OCI-LY1 (cell line): ENCODE data around the gene AP3D1.

Experiments used
- H2AFZ ChIP-seq: fragments of 200-600 bp; sonication (generic), shearing (Covaris generic); 2 replicates; pipeline ENCODE4 v1.6.0; 2014; ENCODE audit warnings: antibody characterized with exemption, mild to moderate bottlenecking, low read length
- H3F3A ChIP-seq: fragments of 200-600 bp; sonication (generic), shearing (Covaris generic); 2 replicates; pipeline ENCODE4 v1.6.0; 2014; ENCODE audit warnings: mild to moderate bottlenecking, antibody characterized with exemption, low read length, moderate library complexity; ENCODE audit not compliant: insufficient read depth
- H3K27ac ChIP-seq: fragments of 200-600 bp; sonication (generic); 2 replicates; pipeline ENCODE4 v1.5.1; 2014; ENCODE audit warnings: low read length, mixed run types, mild to moderate bottlenecking, low read depth; ENCODE audit not compliant: poor library complexity, severe bottlenecking
- H3K27me3 ChIP-seq: fragments of 200-600 bp; sonication (generic); 2 replicates; pipeline ENCODE4 v1.6.0; 2014; ENCODE audit warnings: antibody characterized with exemption, mild to moderate bottlenecking, low read length, moderate library complexity; ENCODE audit not compliant: insufficient read depth
- H3K36me3 ChIP-seq: fragments of 200-600 bp; sonication (generic); 2 replicates; pipeline ENCODE4 v1.6.1; 2014; ENCODE audit warnings: mild to moderate bottlenecking, antibody characterized with exemption, low read length, moderate library complexity, mixed read lengths; ENCODE audit not compliant: insufficient read depth
- H3K4me1 ChIP-seq: fragments of 200-600 bp; sonication (generic); 2 replicates; pipeline ENCODE4 v1.5.1; 2014; ENCODE audit warnings: mild to moderate bottlenecking, low read length, moderate library complexity; ENCODE audit not compliant: insufficient read depth, severe bottlenecking
- H3K4me2 ChIP-seq: fragments of 200-600 bp; sonication (generic), shearing (Covaris generic); 2 replicates; pipeline ENCODE4 v1.6.1; 2014; ENCODE audit warnings: low read length
- H3K4me3 ChIP-seq: fragments of 200-600 bp; sonication (generic); 2 replicates; pipeline ENCODE4 v1.5.1; 2014; ENCODE audit warnings: low read length, low read depth, mild to moderate bottlenecking, mixed read lengths; ENCODE audit not compliant: poor library complexity, severe bottlenecking
- H3K79me2 ChIP-seq: fragments of 200-600 bp; shearing (Covaris generic); 2 replicates; pipeline ENCODE4 v1.6.1; 2016; ENCODE audit warnings: mixed run types, low read length, mixed read lengths; ENCODE audit not compliant: insufficient read depth
- H3K9ac ChIP-seq: fragments of 200-600 bp; sonication (generic), shearing (Covaris generic); 2 replicates; pipeline ENCODE4 v1.6.1; 2014; ENCODE audit warnings: mild to moderate bottlenecking, low read length, mixed read lengths
- H3K9me2 ChIP-seq: fragments of 200-600 bp; sonication (generic), shearing (Covaris generic); 2 replicates; pipeline ENCODE4 v1.6.1; 2014; ENCODE audit warnings: low read depth, mild to moderate bottlenecking, low read length, mixed read lengths
- H3K9me3 ChIP-seq: fragments of 200-600 bp; shearing (Covaris generic); 2 replicates; pipeline ENCODE4 v1.6.1; 2014; ENCODE audit warnings: low read length, mixed read lengths
- H4K20me1 ChIP-seq: fragments of 200-600 bp; sonication (generic), shearing (Covaris generic); 2 replicates; pipeline ENCODE4 v1.6.0; 2016; ENCODE audit warnings: mild to moderate bottlenecking, low read length; ENCODE audit not compliant: insufficient read depth
- EZH2 ChIP-seq: fragments of 200-600 bp; sonication (generic), shearing (Covaris generic); IDR thresholded peaks from 2 replicates; pipeline ENCODE4 v1.8.0; 2017; ENCODE audit warnings: borderline replicate concordance, mixed run types, mild to moderate bottlenecking, antibody characterized with exemption, low read length, moderate library complexity, mixed read lengths
- TF ChIP-seq, protein P1 (sequence below): fragments of 200-600 bp; sonication (generic), shearing (Covaris generic); IDR thresholded peaks from 2 replicates; pipeline ENCODE4 v1.5.1; 2017; ENCODE audit warnings: mild to moderate bottlenecking, antibody characterized with exemption, low read length, moderate library complexity, mixed read lengths

Gene AP3D1

DNA sequence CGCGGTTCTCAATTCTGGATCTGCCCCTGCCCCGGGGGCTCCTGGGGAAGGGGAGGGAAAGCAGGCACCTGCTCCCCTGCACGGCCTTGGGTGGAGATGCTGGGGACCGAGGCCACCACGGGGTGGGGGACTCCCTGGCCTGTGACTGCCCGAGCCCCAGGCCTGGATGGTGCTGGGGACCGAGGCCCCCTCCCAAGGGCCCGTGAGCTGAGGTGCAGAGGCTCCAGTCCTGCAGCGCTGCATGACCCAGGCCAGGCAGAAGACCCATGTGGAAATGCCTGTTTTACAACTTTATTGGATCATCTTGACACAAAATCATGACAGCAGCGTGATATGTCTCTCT, 50.7 kb downstream of the AP3D1 start:
- Histone ChIP-seq H3K9me2 (no peaks in the 10 kb centered on the region), H3K27ac (no peak overlapping the region), H3K9me3 (no peaks in the 10 kb centered on the region), H3K79me2 (no peaks in the 10 kb centered on the region), H3K4me3 (no peak overlapping the region), H3K4me1 (peaks cover 12% of the 10 kb centered on the region), H3F3A (no peaks in the 10 kb centered on the region), H3K36me3 (peaks cover 25% of the 10 kb centered on the region), H3K4me2 (no peak overlapping the region), H4K20me1 (no peaks in the 10 kb centered on the region), H3K9ac (no peak overlapping the region), H2AFZ (no peak overlapping the region), H3K27me3 (no peaks in the 10 kb centered on the region)
- TF ChIP-seq, protein P1, sequence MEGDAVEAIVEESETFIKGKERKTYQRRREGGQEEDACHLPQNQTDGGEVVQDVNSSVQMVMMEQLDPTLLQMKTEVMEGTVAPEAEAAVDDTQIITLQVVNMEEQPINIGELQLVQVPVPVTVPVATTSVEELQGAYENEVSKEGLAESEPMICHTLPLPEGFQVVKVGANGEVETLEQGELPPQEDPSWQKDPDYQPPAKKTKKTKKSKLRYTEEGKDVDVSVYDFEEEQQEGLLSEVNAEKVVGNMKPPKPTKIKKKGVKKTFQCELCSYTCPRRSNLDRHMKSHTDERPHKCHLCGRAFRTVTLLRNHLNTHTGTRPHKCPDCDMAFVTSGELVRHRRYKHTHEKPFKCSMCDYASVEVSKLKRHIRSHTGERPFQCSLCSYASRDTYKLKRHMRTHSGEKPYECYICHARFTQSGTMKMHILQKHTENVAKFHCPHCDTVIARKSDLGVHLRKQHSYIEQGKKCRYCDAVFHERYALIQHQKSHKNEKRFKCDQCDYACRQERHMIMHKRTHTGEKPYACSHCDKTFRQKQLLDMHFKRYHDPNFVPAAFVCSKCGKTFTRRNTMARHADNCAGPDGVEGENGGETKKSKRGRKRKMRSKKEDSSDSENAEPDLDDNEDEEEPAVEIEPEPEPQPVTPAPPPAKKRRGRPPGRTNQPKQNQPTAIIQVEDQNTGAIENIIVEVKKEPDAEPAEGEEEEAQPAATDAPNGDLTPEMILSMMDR, result no peak
- no peak for TF ChIP-seq EZH2

DNA sequence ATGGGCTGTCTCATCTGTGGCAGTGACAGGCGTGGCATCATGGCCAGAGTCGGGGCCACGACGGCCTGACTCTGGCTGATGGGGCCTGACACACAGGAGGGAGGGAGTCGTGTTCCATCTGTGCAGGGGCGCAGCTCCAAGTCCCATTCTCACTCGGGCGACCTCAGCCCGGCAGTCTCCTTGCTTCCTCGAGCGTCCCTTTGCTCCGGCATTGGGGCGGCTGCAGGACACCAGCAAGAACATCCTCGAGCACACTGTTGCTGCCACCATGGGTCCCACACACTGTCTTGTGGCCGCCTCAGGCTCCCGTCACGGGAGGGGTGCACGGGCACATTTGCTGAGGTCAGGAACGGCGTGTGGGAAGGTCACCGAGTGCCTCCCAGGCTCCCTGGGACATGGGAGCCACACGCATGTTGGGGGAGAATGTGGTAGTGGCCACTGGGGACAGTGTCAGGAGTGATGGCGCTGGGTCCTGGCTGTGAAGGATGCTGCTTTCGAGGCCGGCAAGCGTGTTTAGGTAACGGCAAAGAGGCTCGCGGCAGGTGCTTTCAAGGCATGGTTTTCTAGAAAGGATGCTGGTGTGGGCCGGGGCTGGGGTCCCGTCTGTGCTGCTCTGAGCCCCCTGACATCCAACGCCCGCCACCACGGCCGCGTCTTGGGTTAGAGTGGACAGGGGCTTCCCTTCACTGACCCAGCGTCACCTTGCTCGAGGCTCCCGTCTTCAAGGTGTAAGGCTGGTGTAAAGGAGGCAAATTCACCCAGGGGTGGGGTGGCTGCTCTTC, 51.2 kb downstream of the AP3D1 start:
- no peaks in the 10 kb centered on the region for H3K27me3 ChIP-seq
- H3F3A ChIP-seq, result no peaks in the 10 kb centered on the region
- peaks cover 14% of the 10 kb centered on the region for H3K4me1 ChIP-seq
- no peak overlapping the region for H3K9ac ChIP-seq
- no peak overlapping the region for H3K27ac ChIP-seq
- H3K79me2 ChIP-seq, result no peaks in the 10 kb centered on the region
- peaks cover 20% of the 10 kb centered on the region for H3K36me3 ChIP-seq
- H3K9me2 ChIP-seq, result no peaks in the 10 kb centered on the region
- no peak overlapping the region for H3K4me3 ChIP-seq
- no peaks in the 10 kb centered on the region for H3K9me3 ChIP-seq
- H4K20me1 ChIP-seq, result no peaks in the 10 kb centered on the region
- TF ChIP-seq, protein P1, result no peak
- TF ChIP-seq EZH2, result no peak
- H2AFZ ChIP-seq, result no peak overlapping the region
- H3K4me2 ChIP-seq, result no peak overlapping the region

DNA sequence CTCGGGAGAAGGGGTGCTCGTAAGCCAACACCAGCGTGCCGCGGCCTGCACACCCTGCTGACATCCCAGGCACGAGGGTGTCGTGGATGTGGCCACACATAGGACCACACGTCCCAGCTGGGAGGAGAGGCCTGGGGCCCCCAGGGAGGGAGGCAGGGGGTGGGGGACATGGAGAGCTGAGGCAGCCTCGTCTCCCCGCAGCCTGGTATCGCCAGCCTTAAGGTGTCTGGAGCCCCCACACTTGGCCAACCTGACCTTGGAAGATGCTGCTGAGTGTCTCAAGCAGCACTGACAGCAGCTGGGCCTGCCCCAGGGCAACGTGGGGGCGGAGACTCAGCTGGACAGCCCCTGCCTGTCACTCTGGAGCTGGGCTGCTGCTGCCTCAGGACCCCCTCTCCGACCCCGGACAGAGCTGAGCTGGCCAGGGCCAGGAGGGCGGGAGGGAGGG, 52.3 kb downstream of the AP3D1 start:
- H3K9me2 ChIP-seq, result no peaks in the 10 kb centered on the region
- peaks cover 16% of the 10 kb centered on the region for H3K36me3 ChIP-seq
- no peak overlapping the region for H2AFZ ChIP-seq
- H3K9me3 ChIP-seq, result no peaks in the 10 kb centered on the region
- H3F3A ChIP-seq, result no peaks in the 10 kb centered on the region
- H3K4me2 ChIP-seq, result no peak overlapping the region
- H3K79me2 ChIP-seq, result no peaks in the 10 kb centered on the region
- H3K27me3 ChIP-seq, result no peaks in the 10 kb centered on the region
- no peak overlapping the region for H3K4me3 ChIP-seq
- TF ChIP-seq EZH2, result no peak
- TF ChIP-seq, protein P1, result no peak
- H3K9ac ChIP-seq, result no peak overlapping the region
- peaks cover 24% of the 10 kb centered on the region for H3K4me1 ChIP-seq
- no peak overlapping the region for H3K27ac ChIP-seq
- no peaks in the 10 kb centered on the region for H4K20me1 ChIP-seq
